Dedifferentiated amniotic fluid mesenchymal stem cell (primary cell): ENCODE results near the gene GALNT4.

Experiments
- DNase-seq: peaks from one replicate; pipeline ENCODE4 v3.0.0-alpha.2; 2016; ENCODE audit errors: extremely low spot score

The GALNT4 gene

GRCh38 chr12:89493670-89494302 is 30.8 kb downstream of the GALNT4 start:
- DNase-seq, result no peak

DNA sequence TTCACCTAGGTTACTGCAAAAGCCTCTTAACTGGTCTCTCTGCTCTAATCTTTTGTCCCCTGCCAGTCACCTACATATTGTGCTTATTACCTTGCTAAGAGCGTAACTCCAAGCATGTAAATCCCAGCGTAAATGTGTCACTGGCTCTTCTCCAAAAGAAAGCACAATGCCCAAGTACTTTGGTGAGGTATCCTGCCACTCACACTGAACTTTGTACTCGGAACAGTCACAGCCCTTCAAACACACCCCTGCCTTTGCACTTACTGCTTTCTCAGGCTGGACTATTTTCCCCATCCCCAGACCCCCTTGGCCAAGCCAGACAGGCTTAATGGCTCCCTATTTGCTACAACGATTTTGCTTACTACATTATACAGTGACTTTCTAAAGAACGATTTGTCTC is 31.7 kb downstream of the GALNT4 start:
- no peak for DNase-seq

DNA sequence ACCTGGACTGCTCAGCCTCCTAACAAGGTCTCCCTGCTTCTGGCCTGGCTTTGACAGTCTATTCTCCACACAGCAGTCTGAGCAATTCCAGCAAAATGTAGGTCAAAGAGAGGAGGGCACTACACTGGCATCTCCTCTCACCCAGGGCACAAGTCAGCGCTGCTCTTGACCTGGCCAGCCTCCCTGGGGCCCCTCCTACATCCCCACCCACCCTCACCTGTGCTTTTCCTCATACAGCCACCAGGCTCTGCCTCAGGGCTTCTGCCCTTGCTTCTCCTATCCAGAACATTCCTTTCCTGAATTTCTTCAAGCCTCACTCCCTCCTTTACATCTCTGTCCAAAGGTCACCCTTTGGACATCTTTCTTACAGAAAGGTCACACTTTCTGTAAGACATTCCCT is 33.7 kb downstream of the GALNT4 start:
- DNase-seq, result no peak

- DNase-seq, result no peak
These were observed 38.3 kb downstream of the GALNT4 start for GRCh38 chr12:89486264-89486663.

- no peak for DNase-seq
These were observed 40.1 kb downstream of the GALNT4 start for GRCh38 chr12:89484470-89484869.

- DNase-seq, result no peak
These were observed 43.2 kb downstream of the GALNT4 start for GRCh38 chr12:89481213-89481914.

DNA sequence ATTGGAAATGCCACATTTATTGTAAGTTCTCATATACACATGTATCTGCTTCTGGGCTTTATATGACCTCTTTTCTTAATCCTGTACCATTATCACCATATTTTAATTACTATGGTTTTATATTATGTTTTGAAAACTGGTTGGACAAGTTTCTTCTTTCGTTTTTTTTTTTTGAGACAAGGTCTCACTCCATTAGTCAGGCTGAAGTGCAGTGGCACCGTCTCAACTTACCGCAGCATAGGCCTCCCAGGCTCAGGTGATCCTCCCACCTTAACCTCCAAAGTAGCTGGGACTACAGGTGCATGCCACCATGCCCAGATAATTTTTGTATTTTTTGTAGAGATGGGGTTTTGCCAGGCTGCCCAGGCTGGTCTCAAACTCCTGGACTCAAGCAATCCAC is 44.6 kb downstream of the GALNT4 start:
- DNase-seq, result no peak

- no peak for DNase-seq
These were observed 46.8 kb downstream of the GALNT4 start for GRCh38 chr12:89477633-89478279.

GRCh38 chr12:89476904-89477595 is 47.5 kb downstream of the GALNT4 start:
- no peak for DNase-seq

DNA sequence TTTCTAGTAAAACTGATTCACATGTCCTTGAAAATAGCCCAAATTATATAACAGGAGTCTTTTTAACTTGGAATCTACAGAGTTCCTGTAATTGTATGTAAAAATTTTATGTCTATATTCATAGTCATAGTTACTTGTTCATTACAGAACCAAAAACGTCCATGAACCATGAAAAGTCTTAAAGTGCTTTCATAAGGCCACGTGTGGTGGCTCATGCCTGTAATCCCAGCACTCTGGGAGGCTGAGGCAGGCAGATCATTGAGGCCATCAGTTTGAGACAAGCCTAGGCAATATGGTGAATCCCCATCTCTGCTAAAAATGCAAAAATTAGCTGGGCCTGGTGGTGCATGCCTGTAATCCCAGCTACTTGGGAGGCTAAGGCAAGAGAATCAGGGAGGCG is 48.4 kb downstream of the GALNT4 start:
- no peak for DNase-seq

- no peak for DNase-seq
These were observed 49.2 kb downstream of the GALNT4 start for GRCh38 chr12:89475203-89475990.

DNA sequence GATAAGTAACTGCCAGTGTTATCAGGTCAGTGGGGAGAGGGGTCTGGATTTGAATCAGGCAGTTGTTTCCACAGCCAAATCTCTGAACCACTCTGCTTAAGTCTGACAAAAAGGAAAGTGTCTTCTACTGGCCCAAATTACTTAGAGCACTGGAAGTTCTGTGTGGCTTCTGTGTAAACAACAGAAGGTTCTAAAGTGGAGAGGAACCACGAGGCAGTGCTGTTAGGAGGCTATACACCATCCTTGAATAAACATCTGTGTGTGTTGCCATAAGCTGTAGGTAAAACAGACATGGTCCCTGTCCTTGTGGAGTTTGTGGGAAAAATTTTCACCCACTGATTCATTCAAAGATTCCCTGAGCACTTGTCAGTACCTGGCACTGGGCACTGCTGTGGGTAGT is 50.0 kb downstream of the GALNT4 start:
- DNase-seq, result no peak
